ENCODE results near the gene AFDN.

The AFDN gene

DNA sequence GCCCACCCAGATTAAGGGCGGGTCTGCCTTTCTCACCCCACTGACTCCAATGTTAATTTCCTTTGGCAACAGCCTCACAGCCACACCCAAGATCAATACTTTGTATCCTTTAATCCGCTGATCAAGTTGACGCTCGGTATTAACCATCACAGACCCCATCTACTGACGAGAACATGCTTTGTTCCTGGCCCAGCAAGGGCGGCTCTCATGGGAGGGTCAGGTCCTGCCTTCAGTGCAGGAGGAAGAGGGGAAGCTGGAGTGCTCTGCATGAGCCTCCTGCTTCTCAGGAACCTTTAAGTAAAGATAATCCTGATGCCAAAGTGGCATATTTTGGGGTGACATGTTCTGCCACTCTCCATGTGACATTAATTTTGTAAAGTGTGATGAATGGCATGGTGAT, 179.1 kb downstream of the AFDN start:
- DNase-seq = no peak

DNA sequence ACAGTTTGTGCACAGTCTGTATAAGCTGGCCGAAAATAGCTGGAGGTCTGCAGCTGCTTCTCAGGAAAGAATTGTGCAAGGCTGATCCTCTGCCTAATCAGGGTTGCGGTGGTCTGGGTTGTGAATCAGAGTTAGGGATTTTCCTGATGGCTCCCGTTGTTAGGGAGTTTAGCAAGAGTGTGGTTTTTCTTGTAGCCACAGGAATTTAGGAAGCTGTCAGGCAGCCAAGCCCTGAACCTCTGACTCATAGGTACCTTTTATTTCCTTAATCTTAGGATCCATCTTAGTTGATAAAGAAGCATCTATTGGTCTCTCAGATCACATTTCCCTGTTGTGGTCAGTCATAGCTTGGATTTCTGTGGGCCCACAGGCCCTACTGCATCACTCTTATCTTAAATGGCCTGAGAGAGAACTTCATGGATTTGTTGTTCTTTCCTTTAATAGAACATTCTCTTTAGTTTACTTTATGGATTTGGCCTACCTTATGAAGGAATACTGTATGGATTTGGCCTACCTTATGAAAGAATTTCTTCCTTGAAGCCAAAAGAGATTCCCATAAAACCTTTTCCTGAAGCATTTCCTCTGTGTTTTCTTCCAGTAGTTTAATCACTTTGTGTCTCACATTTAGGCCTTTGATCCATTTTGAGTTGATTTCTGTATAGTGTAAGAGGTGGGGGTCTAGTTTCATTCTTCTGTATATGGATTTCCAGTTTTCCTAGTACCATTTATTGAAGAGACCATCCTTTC, 181.1 kb downstream of the AFDN start:
- DNase-seq = no peak

DNA sequence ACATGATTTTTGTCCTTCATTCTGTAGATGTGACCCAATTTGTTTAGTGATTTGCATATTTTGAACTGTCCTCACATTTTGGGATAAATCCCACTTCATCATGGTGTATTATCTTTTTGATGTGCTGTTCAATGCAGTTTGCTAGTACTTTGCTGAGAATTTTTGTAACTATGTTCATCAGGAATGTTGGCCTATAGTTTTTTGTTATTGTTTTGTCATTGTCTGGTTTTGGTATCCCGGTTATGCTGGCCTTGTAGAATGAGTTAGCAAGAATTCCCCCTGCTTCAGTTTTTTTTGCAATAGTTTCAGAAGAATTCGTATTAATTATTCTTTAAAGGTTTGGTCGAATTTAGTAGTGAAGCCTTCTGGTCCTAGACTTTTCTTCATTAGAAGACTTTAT, 182.6 kb downstream of the AFDN start:
- DNase-seq = no peak

DNA sequence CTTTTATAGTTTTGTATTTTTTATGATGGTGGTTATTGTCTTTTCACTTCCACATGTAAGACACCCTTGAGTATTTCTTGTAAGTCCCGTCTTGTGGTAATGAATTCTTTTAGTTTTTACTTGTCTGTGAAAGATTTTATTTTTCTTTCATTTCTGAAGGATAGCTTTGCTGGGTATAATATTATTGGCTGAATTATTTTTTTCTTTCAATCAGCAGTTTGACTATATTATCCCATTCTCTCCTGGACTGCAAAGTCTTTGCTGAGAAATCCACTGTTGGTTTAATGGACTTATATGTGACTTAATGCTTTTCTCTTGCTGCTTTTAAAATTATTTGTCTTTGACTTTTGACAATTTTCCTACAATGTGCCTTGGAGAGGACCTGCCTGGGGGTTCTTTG, 184.6 kb downstream of the AFDN start:
- no peak for DNase-seq

DNA sequence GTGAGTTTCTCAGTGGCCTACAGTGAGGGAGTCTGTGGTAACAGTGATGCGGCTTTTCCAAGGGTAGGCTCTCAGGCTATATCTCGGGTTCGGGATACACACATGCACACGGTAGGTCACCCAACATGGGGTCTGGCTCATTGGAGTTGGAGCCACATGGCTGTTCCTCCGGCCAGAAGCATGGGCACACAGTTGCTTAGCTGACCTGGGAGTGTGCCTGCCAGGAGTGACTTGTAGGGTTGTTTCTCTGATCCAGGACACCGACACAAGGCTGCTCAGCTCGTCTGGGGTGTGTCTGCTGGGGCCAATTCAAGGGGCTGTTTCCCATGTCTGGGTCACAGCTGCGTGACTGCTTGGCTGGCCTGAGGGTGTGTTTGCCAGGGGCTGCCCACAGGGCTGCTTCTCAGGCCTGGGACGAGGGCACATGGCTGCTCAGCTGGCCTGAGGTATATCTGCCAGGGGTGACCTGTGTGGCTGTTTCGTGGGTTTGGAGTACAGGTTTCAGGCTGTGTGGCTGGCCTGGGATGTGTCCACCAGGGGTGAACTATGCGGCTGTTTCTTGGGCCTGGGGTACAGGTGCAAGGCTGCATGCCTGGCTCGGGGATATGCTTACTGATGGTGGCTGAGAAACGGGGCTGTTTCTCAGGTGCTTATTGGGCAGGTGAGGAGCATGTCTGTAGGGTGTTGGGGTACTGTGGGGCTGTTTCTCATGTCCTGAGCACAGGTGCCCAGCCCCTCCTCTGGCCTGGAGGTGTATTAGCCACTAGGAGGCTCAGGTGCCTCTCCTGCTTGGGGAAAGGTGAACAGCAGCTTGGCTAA, 185.9 kb downstream of the AFDN start:
- DNase-seq = no peak

DNA sequence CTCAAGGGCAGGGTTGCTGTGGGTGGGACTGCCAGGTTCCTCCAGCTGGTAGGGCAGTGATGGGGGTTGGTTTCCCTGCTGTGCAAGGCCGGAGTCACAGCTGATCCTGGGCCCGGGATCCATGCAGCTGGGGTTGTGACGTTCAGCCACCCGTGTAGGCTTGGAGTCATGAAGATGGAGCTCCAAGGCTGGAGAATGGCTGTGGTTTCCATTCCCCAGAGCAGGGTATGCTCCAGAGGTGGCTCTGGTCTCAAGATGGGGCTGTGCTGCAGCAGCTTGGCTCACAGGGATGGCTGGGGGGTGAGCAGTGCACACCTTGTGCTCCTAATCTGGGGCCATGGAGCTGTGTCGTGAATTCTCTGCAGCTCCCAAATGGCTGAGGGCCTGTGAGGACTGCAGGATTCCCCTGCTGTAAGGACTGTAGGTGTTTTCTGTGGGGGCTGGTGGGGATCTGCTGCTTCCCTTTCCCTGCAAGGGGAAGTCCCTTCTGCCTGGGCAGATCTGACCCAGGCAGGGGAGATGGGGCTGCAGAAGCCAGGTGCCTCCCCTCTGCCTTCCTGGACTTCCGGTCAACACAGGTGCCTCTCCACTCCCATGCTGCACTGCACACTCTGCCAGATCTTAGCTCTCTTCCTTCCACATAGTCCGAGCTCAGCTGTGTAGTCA, 186.7 kb downstream of the AFDN start:
- DNase-seq = no peak

DNA sequence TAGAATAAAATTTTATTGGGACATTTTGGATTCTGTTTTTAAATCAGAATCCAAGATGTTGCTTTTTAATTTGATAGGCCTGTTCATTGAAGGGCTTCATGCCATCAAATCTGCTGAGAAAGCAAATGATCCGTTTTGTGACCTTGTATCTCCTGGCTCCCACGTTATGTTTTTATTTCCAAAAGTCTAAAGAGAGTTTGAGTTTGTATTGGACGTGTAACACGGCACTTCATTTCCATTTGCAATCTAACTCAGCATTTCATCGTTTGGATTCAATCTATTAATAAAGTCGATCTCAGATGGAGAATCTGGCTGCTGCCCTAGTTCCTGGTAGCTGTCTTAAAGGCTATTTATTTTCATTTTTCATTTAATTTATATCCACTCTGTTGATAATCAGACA, 187.7 kb downstream of the AFDN start:
- DNase-seq = no peak

DNA sequence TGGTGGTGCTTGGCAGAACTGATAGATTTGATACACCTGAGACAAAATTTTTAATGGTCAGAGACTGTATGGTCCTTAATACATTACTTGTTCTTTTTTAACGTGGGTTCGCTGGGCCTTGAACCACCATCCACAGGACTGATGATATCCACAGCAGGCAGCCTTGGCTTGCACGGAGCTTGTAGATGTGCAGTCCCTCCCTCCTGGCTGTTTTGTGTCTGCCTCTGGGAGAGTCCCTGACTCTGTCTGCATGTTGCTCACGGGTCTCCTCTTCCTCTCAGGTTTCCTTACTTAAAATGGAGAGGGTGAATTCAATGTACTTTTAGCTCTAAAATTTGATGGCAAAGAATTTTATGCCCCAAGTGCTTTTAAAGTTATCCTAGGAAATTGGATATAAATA, 188.3 kb downstream of the AFDN start:
- DNase-seq = no peak

DNA sequence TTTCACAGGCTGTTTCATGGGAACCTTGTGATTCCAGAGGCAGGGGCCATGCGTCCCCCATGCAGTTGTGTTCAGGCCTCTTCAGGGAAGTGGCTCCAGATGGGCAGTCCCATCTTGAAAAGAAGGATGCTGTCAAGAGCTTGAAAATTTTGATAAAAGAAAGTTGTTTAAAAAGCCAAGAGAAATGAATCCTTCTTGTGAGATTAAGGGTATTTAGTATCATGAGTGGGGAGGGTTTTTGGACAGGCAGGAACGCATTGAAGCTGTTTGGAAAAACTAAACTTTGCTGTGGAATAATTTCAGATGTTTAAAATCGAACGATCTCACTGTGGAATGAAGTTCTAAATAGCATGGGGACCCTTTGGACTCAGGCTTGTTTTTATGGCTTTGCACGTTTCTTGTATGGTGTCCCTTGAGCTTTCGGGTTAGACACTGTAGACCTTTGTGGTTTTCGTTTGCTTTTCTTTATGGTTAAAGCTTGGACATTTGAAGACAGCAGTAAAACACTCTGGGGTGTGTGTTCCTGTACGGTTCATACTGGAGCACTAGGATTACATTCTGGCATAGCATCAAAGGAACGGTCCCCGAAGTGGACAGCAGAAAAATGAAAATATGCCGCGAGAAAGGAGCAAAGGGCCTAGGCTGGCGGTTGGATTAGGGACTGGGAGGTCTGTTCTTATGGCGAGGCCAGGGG, 188.9 kb downstream of the AFDN start:
- no peak for DNase-seq

DNA sequence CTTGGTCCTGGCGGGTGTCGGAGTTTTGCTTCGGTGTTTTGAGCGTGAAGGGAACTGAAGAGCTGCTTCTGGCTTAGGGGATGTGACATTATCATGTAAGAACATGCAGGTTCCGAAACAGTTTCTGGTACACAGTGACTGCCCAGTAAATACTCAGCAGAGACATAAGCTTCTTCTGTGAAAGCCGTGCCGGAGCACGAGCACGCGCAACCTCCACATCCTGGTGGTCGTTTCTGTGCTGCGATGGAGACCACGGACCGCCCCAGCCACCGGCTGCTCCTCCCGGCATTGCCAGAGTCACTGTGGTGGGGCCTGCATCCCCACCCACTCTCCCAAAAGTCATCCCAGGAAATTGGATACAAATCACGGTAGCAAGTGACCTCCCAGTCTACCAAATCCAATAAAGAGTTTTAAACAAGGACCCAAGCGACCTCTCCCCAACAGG, 189.5 kb downstream of the AFDN start:
- no peak for DNase-seq

DNA sequence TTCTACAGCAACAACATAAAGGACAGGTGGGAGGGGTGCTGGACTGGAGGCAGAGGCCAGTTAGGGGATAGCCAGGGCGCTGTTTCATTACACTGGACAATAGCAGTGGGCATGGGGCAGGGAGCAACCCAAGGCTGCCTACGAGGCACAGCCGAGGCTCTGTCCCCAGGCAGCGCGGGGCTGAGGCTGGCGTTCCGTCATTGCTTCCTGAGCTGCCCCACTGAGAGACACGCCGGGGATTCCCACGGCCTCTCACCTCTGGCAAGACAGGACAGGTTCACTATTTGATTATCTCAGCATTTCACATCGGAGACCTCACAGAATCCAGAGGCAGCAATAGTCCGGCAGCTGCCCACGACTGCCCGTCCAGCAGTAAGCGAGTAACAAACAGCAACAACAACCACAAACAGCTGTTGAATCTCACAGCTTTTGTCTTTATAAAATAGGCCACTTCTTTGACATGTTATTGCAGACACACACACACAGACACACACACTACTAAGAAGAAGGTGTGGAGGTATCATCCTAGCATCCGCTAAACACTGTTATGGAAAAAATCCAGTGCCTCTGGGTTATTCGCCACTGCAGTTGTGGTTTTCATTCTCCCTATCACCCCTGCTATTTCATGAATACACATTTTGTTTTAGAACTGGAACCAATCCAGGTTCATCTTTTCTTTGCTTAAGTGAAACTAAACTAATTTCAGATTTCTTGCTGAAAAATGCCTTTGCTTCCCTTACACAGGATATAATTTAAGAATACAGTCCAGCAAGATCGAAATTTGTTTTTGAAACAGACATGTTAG, 190.2 kb downstream of the AFDN start:
- DNase-seq = no peak

DNA sequence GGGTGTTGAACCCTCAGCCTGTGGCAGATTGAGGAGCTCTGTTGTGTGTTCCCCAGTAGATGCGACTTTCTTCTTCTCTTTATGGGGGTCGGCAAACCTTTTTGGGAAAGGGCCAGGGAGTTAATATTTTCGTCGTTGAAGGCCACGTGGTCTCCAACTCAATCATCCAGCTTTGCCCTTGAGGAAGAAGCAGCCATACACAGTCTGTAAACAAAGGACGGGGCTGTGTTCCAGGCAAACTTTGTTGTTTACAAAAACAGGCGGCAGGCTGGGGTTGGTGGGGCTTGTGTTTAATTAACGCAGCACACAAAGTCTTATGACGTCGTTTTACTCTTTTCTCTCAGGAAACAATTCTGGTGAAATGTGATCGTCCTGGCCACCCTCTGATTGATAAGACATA, 190.9 kb downstream of the AFDN start:
- DNase-seq = no peak

DNA sequence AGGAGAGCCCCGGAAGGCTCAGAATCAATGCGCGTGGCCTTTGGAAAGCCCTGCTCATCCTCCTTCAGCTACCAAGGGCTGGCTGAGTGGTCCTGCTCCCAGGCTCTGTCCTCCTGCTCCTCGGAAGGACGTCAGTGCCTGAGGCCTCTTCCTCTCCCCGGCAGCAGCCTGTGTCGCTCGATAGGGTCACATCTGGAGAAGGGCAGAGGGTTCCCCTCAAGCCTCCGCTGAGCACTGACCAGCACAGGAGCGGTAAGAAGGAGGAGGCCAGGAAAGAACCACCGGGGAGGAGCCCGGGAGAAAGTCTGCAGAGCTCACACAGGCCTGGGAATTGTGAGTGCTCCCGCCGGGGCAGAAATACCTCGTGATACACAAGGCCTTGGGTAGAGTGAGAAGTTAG, 192.0 kb downstream of the AFDN start:
- no peak for DNase-seq

DNA sequence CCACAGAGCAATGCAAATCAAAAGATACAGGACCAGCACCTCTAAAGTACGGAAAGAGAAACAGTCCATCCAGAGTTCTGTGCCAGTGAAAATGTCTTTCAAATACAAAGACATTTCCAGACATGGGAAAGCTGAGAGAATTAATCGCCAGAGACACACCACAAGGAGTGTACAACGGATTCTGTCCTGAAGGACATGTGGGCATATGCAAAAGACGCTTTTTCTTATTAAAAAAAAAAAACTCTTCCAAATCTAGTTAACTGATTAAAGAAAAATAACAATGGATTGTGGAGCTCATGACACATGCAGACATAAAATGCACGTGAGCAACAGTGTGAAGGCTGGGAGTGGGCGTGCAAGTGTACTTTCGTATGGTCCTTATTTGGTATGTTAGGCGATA, 193.5 kb downstream of the AFDN start:
- DNase-seq = no peak

DNA sequence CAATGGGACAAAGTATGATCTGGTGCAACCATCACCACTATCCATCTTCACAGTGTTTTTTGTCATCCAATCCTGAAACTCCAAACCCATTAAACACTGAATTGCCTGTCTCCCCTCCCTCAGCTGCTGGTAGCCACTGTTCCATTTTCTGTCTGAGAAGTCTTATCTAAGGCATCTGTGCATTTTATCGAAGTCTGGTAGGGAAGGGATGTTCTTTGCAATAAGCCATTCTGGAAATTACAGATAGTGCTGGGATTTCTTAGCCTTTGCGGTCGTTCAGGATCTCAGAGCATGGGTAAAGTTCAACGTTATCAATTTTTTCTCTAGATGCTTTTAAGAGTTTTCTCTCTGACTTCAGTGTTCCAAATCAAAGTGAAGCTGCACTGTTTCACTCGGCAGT, 194.9 kb downstream of the AFDN start:
- no peak for DNase-seq

Measured in stimulated activated CD4-positive, alpha-beta T cell treated with anti-CD3 and anti-CD28 coated beads, Interleukin-2, amount 100 ng/mL, for 24 hours (primary cell).